Measurements from ENCODE around the gene GEN1. TPM values are rescaled to one million over a fixed set of nuclear protein-coding genes. Genes with fewer than 3 reads are reported as not detected.

GEN1 gene
- total RNA-seq, 1 experiment from 2014 or later = 36.5 TPM

DNA sequence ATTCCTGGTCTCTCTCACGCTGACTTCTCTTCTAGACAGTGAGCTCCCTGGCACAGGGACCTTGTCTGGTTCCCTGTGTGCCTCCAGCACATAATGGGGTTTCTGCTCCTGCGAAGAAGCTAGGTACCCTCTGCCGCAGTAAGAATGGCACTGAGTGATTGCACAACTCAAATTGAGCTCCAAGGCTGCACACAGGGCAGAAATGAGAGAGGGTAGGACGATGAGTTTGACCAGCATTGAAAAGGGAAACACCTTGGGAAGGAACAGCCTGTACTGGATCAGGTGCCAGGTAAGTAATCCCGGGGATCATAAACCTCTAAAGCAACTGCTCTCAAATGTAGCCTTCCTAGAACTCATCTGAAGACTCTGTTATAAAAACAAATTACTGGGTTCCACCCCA lies 41.4 kb downstream of the GEN1 start:
- CTCF ChIA-PET = no interaction called here
- Mint-ChIP-seq H3K4me1 (ENCODE audit: low read depth, unreplicated experiment) (no peaks in the 10 kb centered on the region), H3K36me3 (ENCODE audit: insufficient read depth, unreplicated experiment) (no peaks in the 10 kb centered on the region), H3K27ac (ENCODE audit: unreplicated experiment) (no peak overlapping the region), H3K27me3 (ENCODE audit: insufficient read depth, unreplicated experiment) (peaks cover 12% of the 10 kb centered on the region), H3K4me3 (ENCODE audit: unreplicated experiment) (no peak overlapping the region), H3K9me3 (ENCODE audit: unreplicated experiment) (no peaks in the 10 kb centered on the region)
- TF ChIP-seq, protein P1, sequence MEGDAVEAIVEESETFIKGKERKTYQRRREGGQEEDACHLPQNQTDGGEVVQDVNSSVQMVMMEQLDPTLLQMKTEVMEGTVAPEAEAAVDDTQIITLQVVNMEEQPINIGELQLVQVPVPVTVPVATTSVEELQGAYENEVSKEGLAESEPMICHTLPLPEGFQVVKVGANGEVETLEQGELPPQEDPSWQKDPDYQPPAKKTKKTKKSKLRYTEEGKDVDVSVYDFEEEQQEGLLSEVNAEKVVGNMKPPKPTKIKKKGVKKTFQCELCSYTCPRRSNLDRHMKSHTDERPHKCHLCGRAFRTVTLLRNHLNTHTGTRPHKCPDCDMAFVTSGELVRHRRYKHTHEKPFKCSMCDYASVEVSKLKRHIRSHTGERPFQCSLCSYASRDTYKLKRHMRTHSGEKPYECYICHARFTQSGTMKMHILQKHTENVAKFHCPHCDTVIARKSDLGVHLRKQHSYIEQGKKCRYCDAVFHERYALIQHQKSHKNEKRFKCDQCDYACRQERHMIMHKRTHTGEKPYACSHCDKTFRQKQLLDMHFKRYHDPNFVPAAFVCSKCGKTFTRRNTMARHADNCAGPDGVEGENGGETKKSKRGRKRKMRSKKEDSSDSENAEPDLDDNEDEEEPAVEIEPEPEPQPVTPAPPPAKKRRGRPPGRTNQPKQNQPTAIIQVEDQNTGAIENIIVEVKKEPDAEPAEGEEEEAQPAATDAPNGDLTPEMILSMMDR (IDR thresholded peaks at IDR 0.05; ENCODE audit: insufficient read depth in 1 of 2, low read depth in 1 of 2, low read length in 1 of 2, severe bottlenecking in 1 of 2, unreplicated experiment in 1 of 2) = no peak
- no TSS peak for BruUV-seq (replicated peaks)
- Histone ChIP-seq H3K36me3 (ENCODE audit: control insufficient read depth, insufficient read depth, low read length) (no peaks in the 10 kb centered on the region), H3K9me3 (no peaks in the 10 kb centered on the region), H3K4me1 (no peaks in the 10 kb centered on the region), H3K4me3 (ENCODE audit: low read depth, low read length) (no peak overlapping the region), H3K27me3 (replicated peaks; ENCODE audit: control insufficient read depth, insufficient read depth, low read length) (no peaks in the 10 kb centered on the region)
- POLR2A ChIA-PET = no interaction called here
- DNase-seq = no peak
- intact Hi-C loops (cut with micrococcal nuclease; ENCODE audit: unreplicated experiment) = no loop called here

DNA sequence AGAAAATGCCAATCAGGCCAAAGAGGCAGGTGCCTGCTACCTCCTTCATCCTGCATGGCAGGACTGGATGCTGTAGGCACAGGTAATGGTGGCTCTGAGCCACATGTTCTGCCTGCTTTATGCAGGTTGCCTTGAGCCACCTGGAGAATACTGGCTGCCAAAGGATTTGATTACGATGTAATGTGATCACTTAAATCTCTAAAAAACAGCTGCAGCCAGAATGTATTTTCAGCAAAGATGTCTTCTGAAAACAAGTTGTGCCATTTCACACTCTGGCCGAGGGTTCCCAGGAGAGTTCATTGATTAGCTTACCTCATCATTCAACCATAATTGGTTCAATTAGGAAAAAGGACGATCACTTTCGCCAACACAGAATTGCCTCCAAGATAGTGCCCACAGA lies 44.4 kb downstream of the GEN1 start:
- Histone ChIP-seq H3K27me3 (replicated peaks; ENCODE audit: control insufficient read depth, insufficient read depth, low read length) (no peaks in the 10 kb centered on the region), H3K4me1 (no peaks in the 10 kb centered on the region), H3K4me3 (ENCODE audit: low read depth, low read length) (no peak overlapping the region), H3K36me3 (ENCODE audit: control insufficient read depth, insufficient read depth, low read length) (no peaks in the 10 kb centered on the region), H3K9me3 (no peaks in the 10 kb centered on the region)
- TF ChIP-seq, protein P1 (IDR thresholded peaks at IDR 0.05; ENCODE audit: insufficient read depth in 1 of 2, low read depth in 1 of 2, low read length in 1 of 2, severe bottlenecking in 1 of 2, unreplicated experiment in 1 of 2) = no peak
- POLR2A ChIA-PET = no interaction called here
- CTCF ChIA-PET = interaction anchor here (0.6 kb wide), 1 partner anchor 44 kb away, joined by 3 read pairs; the partner anchor contains the start of genes GEN1 and SMC6
- H3K27ac Mint-ChIP-seq (ENCODE audit: unreplicated experiment) = no peak overlapping the region
- no peaks in the 10 kb centered on the region for H3K4me1 Mint-ChIP-seq (ENCODE audit: low read depth, unreplicated experiment)
- intact Hi-C loops (cut with micrococcal nuclease; ENCODE audit: unreplicated experiment) = no loop called here
- no peaks in the 10 kb centered on the region for H3K36me3 Mint-ChIP-seq (ENCODE audit: insufficient read depth, unreplicated experiment)
- H3K4me3 Mint-ChIP-seq (ENCODE audit: unreplicated experiment) = no peak overlapping the region
- peaks cover 21% of the 10 kb centered on the region for H3K27me3 Mint-ChIP-seq (ENCODE audit: insufficient read depth, unreplicated experiment)
- no TSS peak for BruUV-seq (replicated peaks)
- no peaks in the 10 kb centered on the region for H3K9me3 Mint-ChIP-seq (ENCODE audit: unreplicated experiment)
- no peak for DNase-seq

DNA sequence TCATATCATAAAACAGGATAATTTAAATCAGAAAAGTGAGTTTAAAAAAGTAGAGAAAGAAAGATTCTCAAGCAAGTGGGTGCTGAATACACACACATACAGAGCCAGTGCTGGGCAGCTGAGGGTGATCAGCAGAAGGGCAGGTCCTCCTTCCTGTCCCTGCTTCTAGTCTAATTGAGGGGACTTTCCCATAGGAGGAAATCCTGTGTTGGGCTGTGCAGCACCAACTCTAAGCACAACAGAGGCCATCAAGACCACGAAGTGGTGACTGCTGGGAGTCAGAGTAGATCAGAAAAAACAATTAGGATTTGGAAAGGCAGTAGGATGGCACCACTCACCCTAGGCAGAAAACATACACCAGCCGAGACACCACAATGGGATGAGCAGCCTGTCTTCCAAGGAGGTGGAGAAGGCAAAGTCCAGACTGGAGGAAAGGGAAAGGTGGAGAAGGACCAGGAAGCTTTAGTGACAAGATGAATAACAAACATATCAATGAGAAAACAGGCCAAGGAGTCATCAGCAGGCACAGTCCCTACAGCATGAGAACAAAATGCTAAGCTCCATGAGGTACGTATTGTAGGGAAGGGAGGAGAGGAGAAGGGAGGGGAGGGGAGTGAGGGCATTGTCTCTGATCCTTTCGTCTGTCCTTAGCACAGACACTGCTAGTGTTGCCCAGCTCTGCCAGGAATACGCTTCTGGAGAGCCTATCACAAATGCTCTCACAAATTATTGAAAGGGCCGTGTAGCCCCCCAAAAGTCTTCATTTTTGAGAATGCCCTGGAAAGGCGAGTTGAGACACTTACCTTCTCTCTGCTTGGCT lies 45.6 kb downstream of the GEN1 start:
- H3K4me3 ChIP-seq (ENCODE audit: low read depth, low read length) = no peak overlapping the region

More for the DNA sequence above, 45.6 kb downstream of the GEN1 start:
- no peaks in the 10 kb centered on the region for H3K36me3 Mint-ChIP-seq (ENCODE audit: insufficient read depth, unreplicated experiment)
- no peaks in the 10 kb centered on the region for H3K9me3 ChIP-seq
- ChIA-PET POLR2A (no interaction called here), CTCF (no interaction called here)
- no peaks in the 10 kb centered on the region for H3K36me3 ChIP-seq (ENCODE audit: control insufficient read depth, insufficient read depth, low read length)
- TF ChIP-seq, protein P1 (IDR thresholded peaks at IDR 0.05; ENCODE audit: insufficient read depth in 1 of 2, low read depth in 1 of 2, low read length in 1 of 2, severe bottlenecking in 1 of 2, unreplicated experiment in 1 of 2) = no peak
- BruUV-seq (replicated peaks) = no TSS peak
- no peaks in the 10 kb centered on the region for H3K4me1 Mint-ChIP-seq (ENCODE audit: low read depth, unreplicated experiment)
- H3K4me3 Mint-ChIP-seq (ENCODE audit: unreplicated experiment) = no peak overlapping the region
- DNase-seq = no peak
- H3K27ac Mint-ChIP-seq (ENCODE audit: unreplicated experiment) = no peak overlapping the region
- intact Hi-C loops (cut with micrococcal nuclease; ENCODE audit: unreplicated experiment) = no loop called here
- no peaks in the 10 kb centered on the region for H3K27me3 ChIP-seq (replicated peaks; ENCODE audit: control insufficient read depth, insufficient read depth, low read length)
- H3K27me3 Mint-ChIP-seq (ENCODE audit: insufficient read depth, unreplicated experiment) = peaks cover 28% of the 10 kb centered on the region
- H3K4me1 ChIP-seq = no peaks in the 10 kb centered on the region
- no peaks in the 10 kb centered on the region for H3K9me3 Mint-ChIP-seq (ENCODE audit: unreplicated experiment)
